K562 (cell line): ENCODE results near the gene APOBEC3C. TPM values are rescaled to one million over a fixed set of nuclear protein-coding genes. Genes with fewer than 3 reads are reported as not detected.
A peak's percentile ranks its signal among the peaks of the same experiment; 100 is the strongest.

Experiments used
- CXXC5 ChIP-seq: fragments of 250-450 bp; sonication (Bioruptor Pico); IDR thresholded peaks from 2 replicates; pipeline ENCODE4 v1.8.0; 2022; ENCODE audit warnings: inconsistent platforms, mild to moderate bottlenecking, moderate library complexity
- HIVEP1 ChIP-seq: fragments of 250-450 bp; sonication (Bioruptor Pico); IDR thresholded peaks from 2 replicates; pipeline ENCODE4 v1.4.0; 2020; ENCODE audit warnings: mild to moderate bottlenecking
- KLF1 ChIP-seq: fragments of 450-650 bp; IDR thresholded peaks from 2 replicates; pipeline ENCODE4 v1.6.1; 2016; ENCODE audit warnings: missing genetic modification characterization, missing compliant biosample characterization
- MXI1 ChIP-seq: IDR thresholded peaks from 2 replicates; pipeline ENCODE4 v1.6.1; 2011; ENCODE audit warnings: low read depth, mild to moderate bottlenecking, improper control_type of control experiment, low read length
- POLR2H ChIP-seq: IDR thresholded peaks from 2 replicates; pipeline ENCODE4 v1.6.1; 2016; ENCODE audit warnings: missing genetic modification characterization, low read depth, mild to moderate bottlenecking, control low read depth, missing compliant biosample characterization, moderate library complexity
- SLC30A9 ChIP-seq: fragments of 250-450 bp; sonication (Bioruptor Pico); IDR thresholded peaks from 2 replicates; pipeline ENCODE4 v1.8.0; 2022; ENCODE audit warnings: mild to moderate bottlenecking, moderate library complexity
- SMARCE1 ChIP-seq: fragments of 450-650 bp; IDR thresholded peaks from 2 replicates; pipeline ENCODE4 v1.7.1; 2016; ENCODE audit warnings: mild to moderate bottlenecking
- SRSF7 ChIP-seq: fragments of 200-400 bp; formaldehyde crosslinking; optimal IDR thresholded peaks from 2 replicates; pipeline ENCODE3; 2017; ENCODE audit warnings: mild to moderate bottlenecking, low read depth, low read length
- ZNF24 ChIP-seq: fragments of 450-650 bp; IDR thresholded peaks from 2 replicates; pipeline ENCODE4 v1.6.1; 2016
- ZNF57 ChIP-seq: fragments of 450-650 bp; formaldehyde crosslinking; IDR thresholded peaks from 2 replicates; pipeline ENCODE4 v1.4.0; 2020; ENCODE audit warnings: mild to moderate bottlenecking, moderate library complexity
- polyA plus RNA-seq, 8 experiments: library from polyadenylated mRNA; depleted of rRNA in 4 of 8; stranded (reverse) in 5 of 8; unstranded in 3 of 8; fragments of >200 nt; fragmentation: Nextera tagmentation in 2 of 8; fragmentation: Illumina TruSeq in 1 of 8; extraction: Ambion mirVana in 2 of 8; extraction: Trizol in 1 of 8; gene quantifications; 2 replicates each; pipeline versions ENCODE4 v1.2.1 to v1.2.3, GENCODE V29; 2011 to 2014; ENCODE audit warnings: inconsistent platforms in 1 of 8, missing spikeins in 1 of 8
- total RNA-seq, 7 experiments: library from RNA; depleted of rRNA in 6 of 7; stranded (reverse); fragments of >200 nt in 6 of 7; fragmentation: Illumina TruSeq in 2 of 7; extraction: Trizol in 2 of 7; gene quantifications; 2 replicates each; pipeline versions ENCODE4 v1.2.1 to v1.2.3, GENCODE V29; 2011 to 2021; ENCODE audit warnings: low replicate concordance in 1 of 7
- TF ChIP-seq, protein P1 (sequence below): fragments of 200-600 bp; sonication (generic); IDR thresholded peaks from one replicate; pipeline ENCODE4 v1.6.1; 2012; ENCODE audit warnings: mild to moderate bottlenecking, low read depth, low read length, inconsistent platforms
- TF ChIP-seq, protein P2 (sequence below): fragments of 250-450 bp; sonication (Bioruptor Pico); IDR thresholded peaks from 2 replicates; pipeline ENCODE4 v1.5.0; 2021
- TF ChIP-seq, protein P3 (sequence below), 2 experiments: IDR thresholded peaks; 2 replicates each; pipeline ENCODE4 v1.6.1; 2011; ENCODE audit warnings: borderline replicate concordance in 1 of 2, control low read depth in 1 of 2, low read depth in 1 of 2, low read length in 1 of 2, mild to moderate bottlenecking in 1 of 2, mixed read lengths in 1 of 2, moderate library complexity in 1 of 2; ENCODE audit not compliant: insufficient read depth in 1 of 2, insufficient read length in 1 of 2, poor library complexity in 1 of 2, severe bottlenecking in 1 of 2; ENCODE audit errors: extremely low read depth in 1 of 2

Gene APOBEC3C
- total and polyA plus RNA-seq, 9 of the 15 experiments (the other 6 are each of a cell fraction or from before 2014, with no cell fraction given), result 12.4 to 285 (median 55.5) TPM

DNA sequence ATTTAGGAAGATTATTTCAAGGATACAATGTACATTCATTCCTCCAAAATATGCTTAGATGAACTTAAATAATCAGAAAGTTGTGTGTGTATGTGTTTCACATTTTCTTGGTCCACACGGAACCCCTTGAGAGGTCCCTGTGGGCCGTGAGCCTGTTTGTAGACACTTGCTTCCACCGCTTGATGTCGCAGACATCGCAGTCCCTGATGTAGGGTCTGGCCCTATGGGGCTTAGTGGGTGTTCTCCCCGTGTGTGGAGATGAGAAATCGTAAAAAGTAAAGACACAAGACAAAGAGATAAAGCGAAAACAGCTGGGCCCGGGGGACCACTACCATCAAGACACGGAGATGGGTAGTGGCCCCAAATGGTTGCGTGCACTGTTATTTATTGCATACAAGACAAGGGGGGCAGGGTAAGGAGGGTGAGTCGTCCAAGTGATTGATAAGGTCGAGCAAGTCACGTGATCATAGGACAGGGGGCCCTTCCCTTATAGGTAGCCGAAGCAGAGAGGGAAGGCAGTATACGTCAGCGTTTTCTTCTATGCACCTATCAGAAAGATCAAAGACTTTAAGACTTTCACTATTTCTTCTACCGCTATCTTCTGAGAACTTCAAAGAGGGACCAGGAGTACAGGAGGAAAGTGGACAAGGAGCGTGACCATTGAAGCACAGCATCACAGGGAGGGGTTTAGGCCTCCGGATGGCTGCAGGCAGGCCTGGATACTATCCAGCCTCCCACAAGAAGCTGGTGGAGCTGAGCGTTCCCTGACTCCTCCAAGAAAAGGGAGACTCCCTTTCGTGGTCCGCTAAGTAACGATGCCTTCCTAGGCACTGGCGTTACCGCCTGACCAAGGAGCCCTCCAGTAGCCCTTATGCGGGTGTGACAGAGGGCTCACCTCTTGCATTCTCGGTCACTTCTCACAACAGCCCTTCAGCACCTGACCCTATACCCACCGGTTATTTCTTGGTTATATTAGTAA is 1.2 kb upstream of the APOBEC3C start (continued):
- TF ChIP-seq, protein P1, sequence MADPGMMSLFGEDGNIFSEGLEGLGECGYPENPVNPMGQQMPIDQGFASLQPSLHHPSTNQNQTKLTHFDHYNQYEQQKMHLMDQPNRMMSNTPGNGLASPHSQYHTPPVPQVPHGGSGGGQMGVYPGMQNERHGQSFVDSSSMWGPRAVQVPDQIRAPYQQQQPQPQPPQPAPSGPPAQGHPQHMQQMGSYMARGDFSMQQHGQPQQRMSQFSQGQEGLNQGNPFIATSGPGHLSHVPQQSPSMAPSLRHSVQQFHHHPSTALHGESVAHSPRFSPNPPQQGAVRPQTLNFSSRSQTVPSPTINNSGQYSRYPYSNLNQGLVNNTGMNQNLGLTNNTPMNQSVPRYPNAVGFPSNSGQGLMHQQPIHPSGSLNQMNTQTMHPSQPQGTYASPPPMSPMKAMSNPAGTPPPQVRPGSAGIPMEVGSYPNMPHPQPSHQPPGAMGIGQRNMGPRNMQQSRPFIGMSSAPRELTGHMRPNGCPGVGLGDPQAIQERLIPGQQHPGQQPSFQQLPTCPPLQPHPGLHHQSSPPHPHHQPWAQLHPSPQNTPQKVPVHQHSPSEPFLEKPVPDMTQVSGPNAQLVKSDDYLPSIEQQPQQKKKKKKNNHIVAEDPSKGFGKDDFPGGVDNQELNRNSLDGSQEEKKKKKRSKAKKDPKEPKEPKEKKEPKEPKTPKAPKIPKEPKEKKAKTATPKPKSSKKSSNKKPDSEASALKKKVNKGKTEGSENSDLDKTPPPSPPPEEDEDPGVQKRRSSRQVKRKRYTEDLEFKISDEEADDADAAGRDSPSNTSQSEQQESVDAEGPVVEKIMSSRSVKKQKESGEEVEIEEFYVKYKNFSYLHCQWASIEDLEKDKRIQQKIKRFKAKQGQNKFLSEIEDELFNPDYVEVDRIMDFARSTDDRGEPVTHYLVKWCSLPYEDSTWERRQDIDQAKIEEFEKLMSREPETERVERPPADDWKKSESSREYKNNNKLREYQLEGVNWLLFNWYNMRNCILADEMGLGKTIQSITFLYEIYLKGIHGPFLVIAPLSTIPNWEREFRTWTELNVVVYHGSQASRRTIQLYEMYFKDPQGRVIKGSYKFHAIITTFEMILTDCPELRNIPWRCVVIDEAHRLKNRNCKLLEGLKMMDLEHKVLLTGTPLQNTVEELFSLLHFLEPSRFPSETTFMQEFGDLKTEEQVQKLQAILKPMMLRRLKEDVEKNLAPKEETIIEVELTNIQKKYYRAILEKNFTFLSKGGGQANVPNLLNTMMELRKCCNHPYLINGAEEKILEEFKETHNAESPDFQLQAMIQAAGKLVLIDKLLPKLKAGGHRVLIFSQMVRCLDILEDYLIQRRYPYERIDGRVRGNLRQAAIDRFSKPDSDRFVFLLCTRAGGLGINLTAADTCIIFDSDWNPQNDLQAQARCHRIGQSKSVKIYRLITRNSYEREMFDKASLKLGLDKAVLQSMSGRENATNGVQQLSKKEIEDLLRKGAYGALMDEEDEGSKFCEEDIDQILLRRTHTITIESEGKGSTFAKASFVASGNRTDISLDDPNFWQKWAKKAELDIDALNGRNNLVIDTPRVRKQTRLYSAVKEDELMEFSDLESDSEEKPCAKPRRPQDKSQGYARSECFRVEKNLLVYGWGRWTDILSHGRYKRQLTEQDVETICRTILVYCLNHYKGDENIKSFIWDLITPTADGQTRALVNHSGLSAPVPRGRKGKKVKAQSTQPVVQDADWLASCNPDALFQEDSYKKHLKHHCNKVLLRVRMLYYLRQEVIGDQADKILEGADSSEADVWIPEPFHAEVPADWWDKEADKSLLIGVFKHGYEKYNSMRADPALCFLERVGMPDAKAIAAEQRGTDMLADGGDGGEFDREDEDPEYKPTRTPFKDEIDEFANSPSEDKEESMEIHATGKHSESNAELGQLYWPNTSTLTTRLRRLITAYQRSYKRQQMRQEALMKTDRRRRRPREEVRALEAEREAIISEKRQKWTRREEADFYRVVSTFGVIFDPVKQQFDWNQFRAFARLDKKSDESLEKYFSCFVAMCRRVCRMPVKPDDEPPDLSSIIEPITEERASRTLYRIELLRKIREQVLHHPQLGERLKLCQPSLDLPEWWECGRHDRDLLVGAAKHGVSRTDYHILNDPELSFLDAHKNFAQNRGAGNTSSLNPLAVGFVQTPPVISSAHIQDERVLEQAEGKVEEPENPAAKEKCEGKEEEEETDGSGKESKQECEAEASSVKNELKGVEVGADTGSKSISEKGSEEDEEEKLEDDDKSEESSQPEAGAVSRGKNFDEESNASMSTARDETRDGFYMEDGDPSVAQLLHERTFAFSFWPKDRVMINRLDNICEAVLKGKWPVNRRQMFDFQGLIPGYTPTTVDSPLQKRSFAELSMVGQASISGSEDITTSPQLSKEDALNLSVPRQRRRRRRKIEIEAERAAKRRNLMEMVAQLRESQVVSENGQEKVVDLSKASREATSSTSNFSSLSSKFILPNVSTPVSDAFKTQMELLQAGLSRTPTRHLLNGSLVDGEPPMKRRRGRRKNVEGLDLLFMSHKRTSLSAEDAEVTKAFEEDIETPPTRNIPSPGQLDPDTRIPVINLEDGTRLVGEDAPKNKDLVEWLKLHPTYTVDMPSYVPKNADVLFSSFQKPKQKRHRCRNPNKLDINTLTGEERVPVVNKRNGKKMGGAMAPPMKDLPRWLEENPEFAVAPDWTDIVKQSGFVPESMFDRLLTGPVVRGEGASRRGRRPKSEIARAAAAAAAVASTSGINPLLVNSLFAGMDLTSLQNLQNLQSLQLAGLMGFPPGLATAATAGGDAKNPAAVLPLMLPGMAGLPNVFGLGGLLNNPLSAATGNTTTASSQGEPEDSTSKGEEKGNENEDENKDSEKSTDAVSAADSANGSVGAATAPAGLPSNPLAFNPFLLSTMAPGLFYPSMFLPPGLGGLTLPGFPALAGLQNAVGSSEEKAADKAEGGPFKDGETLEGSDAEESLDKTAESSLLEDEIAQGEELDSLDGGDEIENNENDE, result no peak
- TF ChIP-seq, protein P2, sequence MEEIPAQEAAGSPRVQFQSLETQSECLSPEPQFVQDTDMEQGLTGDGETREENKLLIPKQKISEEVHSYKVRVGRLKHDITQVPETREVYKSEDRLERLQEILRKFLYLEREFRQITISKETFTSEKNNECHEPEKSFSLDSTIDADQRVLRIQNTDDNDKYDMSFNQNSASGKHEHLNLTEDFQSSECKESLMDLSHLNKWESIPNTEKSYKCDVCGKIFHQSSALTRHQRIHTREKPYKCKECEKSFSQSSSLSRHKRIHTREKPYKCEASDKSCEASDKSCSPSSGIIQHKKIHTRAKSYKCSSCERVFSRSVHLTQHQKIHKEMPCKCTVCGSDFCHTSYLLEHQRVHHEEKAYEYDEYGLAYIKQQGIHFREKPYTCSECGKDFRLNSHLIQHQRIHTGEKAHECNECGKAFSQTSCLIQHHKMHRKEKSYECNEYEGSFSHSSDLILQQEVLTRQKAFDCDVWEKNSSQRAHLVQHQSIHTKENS, result no peak
- no peak for TF ChIP-seq SLC30A9 (CRISPR knock-in tag)
- no peak for TF ChIP-seq HIVEP1 (CRISPR knock-in tag)
- no peak for TF ChIP-seq KLF1 (tag)
- peak; percentile 70 for TF ChIP-seq CXXC5 (CRISPR knock-in tag)
- TF ChIP-seq MXI1, result no peak
- TF ChIP-seq ZNF24, result no peak
- no peak for TF ChIP-seq ZNF57 (CRISPR knock-in tag)
- no peak for TF ChIP-seq POLR2H (tag)
- no peak for TF ChIP-seq SRSF7
- TF ChIP-seq SMARCE1, result no peak
- TF ChIP-seq, protein P3, sequence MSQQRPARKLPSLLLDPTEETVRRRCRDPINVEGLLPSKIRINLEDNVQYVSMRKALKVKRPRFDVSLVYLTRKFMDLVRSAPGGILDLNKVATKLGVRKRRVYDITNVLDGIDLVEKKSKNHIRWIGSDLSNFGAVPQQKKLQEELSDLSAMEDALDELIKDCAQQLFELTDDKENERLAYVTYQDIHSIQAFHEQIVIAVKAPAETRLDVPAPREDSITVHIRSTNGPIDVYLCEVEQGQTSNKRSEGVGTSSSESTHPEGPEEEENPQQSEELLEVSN (IDR thresholded peaks at IDR 0.05; ENCODE audit: borderline replicate concordance in 1 of 2, extremely low read depth in 1 of 2, insufficient read depth in 1 of 2, insufficient read length in 1 of 2, low read depth in 1 of 2, low read length in 1 of 2, poor library complexity in 1 of 2, severe bottlenecking in 1 of 2), result no peak
